GM19351 (cell line): ENCODE data around the gene SRP54.
"Not testable (repeated sequence)": the region's sequence is repeated elsewhere in the genome, so short reads cannot be mapped to it uniquely, and the experiment has no call there.

ENCODE experiments used
- ATAC-seq: cut with Tn5 transposase; IDR thresholded peaks from one replicate; pipeline ENCODE4 v1.9.1; 2021; ENCODE audit warnings: mild to moderate bottlenecking, moderate library complexity; ENCODE audit not compliant: unreplicated experiment

The SRP54 gene

GRCh38 chr14:34983148-34983760 is 462 bp downstream of the SRP54 start:
- ATAC-seq: peak; percentile 11

DNA sequence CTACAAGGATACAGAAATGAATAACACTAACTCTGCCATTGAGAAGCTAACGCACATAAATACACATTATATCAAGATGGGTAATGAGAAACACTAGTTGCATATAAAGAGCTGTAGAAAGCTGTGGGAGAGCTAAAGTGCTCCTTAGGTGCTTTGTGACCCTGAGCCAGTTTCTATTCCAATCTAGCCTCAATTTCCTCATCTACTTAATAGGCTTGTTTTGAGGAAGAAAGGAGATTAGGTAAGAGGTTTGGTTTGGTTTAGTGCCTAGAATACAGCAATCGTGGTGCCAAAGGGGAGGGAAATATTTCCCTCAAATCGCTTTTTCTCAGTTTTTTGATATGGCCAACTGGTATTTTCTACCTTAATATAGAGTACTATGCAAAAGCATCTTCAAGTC is 994 bp downstream of the SRP54 start:
- no peak for ATAC-seq

GRCh38 chr14:34985740-34986139 is 2.9 kb downstream of the SRP54 start:
- no peak for ATAC-seq

GRCh38 chr14:34987180-34987579 is 4.4 kb downstream of the SRP54 start:
- no peak for ATAC-seq

DNA sequence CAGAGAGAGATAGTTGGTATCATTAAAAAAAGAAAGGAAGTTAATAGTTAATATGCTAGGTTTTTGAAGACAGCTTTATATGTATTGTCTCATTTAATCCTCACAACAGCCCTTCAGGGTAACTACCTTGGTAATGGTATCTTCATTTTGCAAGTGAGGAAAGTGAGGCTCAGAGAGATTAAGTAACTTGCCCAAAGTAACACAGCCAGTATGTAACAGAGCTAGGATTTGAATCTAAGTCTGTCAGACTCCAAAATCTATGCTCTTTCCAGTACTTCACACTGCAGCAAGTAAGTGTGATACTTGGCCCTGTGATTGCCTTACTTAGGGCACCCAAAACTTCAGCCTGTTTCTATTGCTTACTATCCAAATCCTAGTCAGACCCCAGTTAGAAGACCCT is 7.0 kb downstream of the SRP54 start:
- no peak for ATAC-seq

DNA sequence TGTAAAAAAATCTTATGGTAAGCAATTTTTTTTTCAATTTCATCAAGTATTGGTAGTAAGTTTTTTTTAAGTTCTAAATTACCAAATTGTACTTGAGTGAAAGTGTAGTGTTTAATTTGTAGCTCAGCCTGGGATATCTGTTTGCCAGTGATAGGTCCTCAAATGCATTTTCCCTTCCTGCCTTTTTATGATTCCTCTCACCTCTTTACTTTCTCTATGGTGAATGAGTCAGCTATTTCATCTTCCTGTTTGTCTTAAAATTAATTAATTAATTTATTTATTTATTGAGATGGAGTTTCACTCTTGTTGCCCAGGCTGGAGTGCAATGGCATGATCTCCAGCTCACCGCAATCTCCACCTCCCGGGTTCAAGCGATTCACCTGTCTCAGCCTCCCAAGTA is 10.6 kb downstream of the SRP54 start:
- no peak for ATAC-seq

DNA sequence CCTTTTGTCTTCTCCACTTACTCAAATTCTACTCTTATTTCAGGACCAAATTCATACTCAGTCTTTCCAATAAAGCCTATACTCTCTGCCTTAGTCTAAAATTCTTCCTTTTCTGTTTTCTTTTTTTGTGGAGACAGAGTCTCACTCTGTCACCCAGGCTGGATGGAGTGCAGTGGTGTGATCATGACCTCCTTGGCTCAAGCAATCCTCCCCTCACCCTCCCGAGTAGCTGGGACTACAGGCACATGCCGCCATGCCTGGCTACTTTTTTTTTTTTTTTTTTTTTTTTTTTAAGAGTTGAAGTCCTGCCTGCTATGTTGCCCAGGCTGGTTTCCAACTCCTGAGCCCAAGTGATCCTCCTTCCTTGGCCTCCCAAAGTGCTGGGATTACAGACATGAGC is 11.9 kb downstream of the SRP54 start:
- no peak for ATAC-seq

GRCh38 chr14:34997762-34998161 is 15.0 kb downstream of the SRP54 start:
- ATAC-seq: no peak

- no peak for ATAC-seq
Observed at GRCh38 chr14:34999500-34999899, 16.7 kb downstream of the SRP54 start.

DNA sequence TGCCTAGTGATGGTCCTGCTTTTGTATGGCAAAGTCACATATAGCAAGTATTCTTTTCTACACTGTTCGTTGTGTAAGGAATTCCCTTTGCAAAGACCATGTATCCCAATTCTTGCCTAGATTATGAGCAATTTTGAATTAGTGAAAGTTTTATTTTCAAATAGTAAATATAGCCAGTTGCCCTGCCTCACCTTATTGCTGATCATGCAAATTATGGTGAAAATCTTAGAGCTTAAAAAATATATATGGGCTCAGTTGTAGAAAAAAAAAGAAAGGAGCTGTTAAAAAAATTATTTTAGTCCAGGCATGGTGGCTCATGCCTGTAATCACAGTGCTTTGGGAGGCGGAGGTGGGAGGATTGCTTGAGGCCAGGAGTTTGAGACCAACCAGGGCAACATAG is 18.8 kb downstream of the SRP54 start:
- ATAC-seq: no peak

- no peak for ATAC-seq
Observed at GRCh38 chr14:35004839-35005238, 22.0 kb downstream of the SRP54 start.

DNA sequence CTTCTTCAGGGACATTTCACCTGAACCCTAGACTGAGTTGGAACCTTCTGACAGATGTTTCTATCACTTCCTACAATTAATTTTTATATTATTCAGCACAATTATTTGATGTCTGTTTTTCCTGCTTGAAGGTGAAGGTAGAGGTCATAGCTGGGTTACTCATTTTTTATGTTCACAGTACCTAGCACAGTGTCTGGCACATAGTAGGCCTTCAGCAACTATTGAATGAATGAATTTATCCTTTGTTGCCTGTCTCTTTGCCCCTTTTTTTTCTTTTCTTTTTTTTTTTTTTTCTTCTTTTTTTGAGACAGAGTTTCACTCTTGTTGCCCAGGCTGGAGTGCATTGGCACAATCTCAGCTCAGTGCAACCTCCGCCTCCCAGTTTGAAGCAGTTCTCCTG is 33.8 kb downstream of the SRP54 start:
- ATAC-seq: no peak

- ATAC-seq: no peak
Observed at GRCh38 chr14:35020713-35021112, 37.9 kb downstream of the SRP54 start.

- ATAC-seq: no peak
Observed at GRCh38 chr14:35028435-35028834, 45.6 kb downstream of the SRP54 start.

GRCh38 chr14:35032562-35032961 is 49.8 kb downstream of the SRP54 start:
- ATAC-seq: no peak

- ATAC-seq: no peak
Observed at GRCh38 chr14:35034440-35034833, 51.6 kb downstream of the SRP54 start.

DNA sequence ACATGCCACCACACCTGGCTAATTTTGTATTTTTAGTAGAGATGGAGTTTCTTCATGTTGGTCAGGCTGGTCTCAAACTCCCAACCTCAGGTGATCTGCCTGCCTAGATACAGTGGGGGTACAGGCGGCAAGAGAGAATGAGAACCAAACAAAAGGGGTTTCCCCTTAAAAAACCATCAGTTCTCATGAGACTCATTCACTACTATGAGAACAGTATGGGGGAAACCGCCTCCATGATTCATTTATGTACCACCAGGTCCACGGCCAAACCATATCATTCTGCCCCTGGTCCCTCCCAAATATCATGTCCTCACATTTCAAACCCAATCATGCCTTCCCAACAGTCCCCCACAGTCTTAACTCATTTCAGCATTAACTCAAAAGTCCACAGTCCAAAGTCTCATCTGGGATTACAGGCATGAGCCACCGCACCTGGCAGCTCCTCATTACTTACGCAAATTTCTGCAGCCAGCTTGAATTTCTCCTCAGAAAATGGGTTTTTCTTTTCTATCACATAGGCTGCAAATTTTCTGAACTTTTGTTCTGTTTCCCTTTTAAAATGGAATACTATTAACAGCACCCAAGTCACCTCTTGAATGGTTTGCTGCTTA is 52.3 kb downstream of the SRP54 start:
- ATAC-seq: not testable (repeated sequence)

- not testable (repeated sequence) for ATAC-seq
Observed at GRCh38 chr14:35038312-35038711, 55.5 kb downstream of the SRP54 start.

GRCh38 chr14:35042632-35043031 is 59.8 kb downstream of the SRP54 start:
- no peak for ATAC-seq

GRCh38 chr14:35043046-35043445 is 60.3 kb downstream of the SRP54 start:
- ATAC-seq: no peak

GRCh38 chr14:35044939-35045797 is 62.4 kb downstream of the SRP54 start:
- ATAC-seq: no peak

DNA sequence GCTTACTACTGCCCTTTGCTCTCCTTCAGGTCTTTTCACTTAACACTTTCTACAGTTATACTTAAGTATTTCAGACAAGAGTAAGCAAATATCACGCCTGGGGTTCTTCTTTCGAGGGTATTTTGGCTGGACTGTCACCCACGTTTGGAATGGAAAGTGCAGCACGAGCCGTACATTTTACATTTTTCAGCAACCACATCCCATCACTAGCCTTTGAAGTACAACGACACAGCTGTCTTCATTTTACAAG is 62.9 kb downstream of the SRP54 start:
- ATAC-seq: no peak
